Measurements from ENCODE around the gene AMBRA1. TPM values are rescaled to one million over a fixed set of nuclear protein-coding genes. Genes with fewer than 3 reads are reported as not detected.

AMBRA1 gene
- polyA plus RNA-seq, 2 of the 4 experiments (the other 2 are of a cell fraction), result 11.5 to 13.4 TPM

GRCh38 chr11:46537537-46538295 lies 56.1 kb downstream of the AMBRA1 start (continued):
- no peak for TF ChIP-seq USF2 (IDR thresholded peaks at IDR 0.05)
- TF ChIP-seq NR3C1 (IDR thresholded peaks at IDR 0.05), result no peak
- no peak for TF ChIP-seq CBX2 (IDR thresholded peaks at IDR 0.05; ENCODE audit: borderline replicate concordance, low read depth)
- no peak for TF ChIP-seq KDM5A (IDR thresholded peaks at IDR 0.05)
- peak; percentile 72 for TF ChIP-seq SMC3 (IDR thresholded peaks at IDR 0.05)
- TF ChIP-seq RAD21 (conservative IDR thresholded peaks at IDR 0.05 in 1 of 2, IDR thresholded peaks at IDR 0.05 in 1 of 2), result peak; percentile 82 to 94

GRCh38 chr11:46537121-46537520 lies 56.7 kb downstream of the AMBRA1 start:
- Histone ChIP-seq H3K4me2 (no peak overlapping the region), H3K4me1 (0 out of 3 replicates have a peak, but pooled peaks cover 4% of the 10 kb centered on the region), H3K4me3 (no peak overlapping the region), H3K9me3 (no peaks in the 10 kb centered on the region), H3K27ac (no peak overlapping the region)
- ChIA-PET CTCF (interaction anchor here (1.0 to 8.2 kb wide), 9 partner anchors 11 to 153 kb away, joined by 3 to 67 read pairs (median 10); no protein-coding TSS in a partner anchor), POLR2A (no interaction called here)
- TF ChIP-seq HMGXB4 (CRISPR knock-in tag; IDR thresholded peaks at IDR 0.05; ENCODE audit: borderline replicate concordance), result no peak
- TF ChIP-seq CTCF (IDR thresholded peaks at IDR 0.05), result 0 out of 3 replicates have a peak, but pooled peaks have one; percentile 7
- DNase-seq (ENCODE audit: low read depth in 1 of 2, low spot score in 1 of 2) (peak in 1 of 2 experiments; percentile 29), FAIRE-seq (no peak), ATAC-seq (peak in 1 of 2 experiments; percentile 36; a peak in 3 of 6 replicates)
- WGBS (ENCODE audit: missing lambda C conversion rate), result 72% methylated on average over 2 of the region's 2 CpGs

GRCh38 chr11:46535688-46536087 lies 58.1 kb downstream of the AMBRA1 start:
- FAIRE-seq (no peak), DNase-seq (ENCODE audit: low read depth in 1 of 2, low spot score in 1 of 2) (no peak), ATAC-seq (no peak)
- CTCF ChIA-PET, result interaction anchor here (0.8 to 8.2 kb wide), 10 partner anchors 13 to 152 kb away, joined by 3 to 67 read pairs (median 4); partner anchors contain the start of genes ATG13 and CHRM4
- POLR2A ChIA-PET, result no interaction called here
- no peak overlapping the region for H3K4me2 ChIP-seq
- TF ChIP-seq RARB (CRISPR knock-in tag; IDR thresholded peaks at IDR 0.05) (no peak), SREBF2 (IDR thresholded peaks at IDR 0.05) (no peak), SMC3 (IDR thresholded peaks at IDR 0.05) (no peak), MAZ (IDR thresholded peaks at IDR 0.05; ENCODE audit: borderline replicate concordance, low read depth, low read length) (no peak), HDAC2 (IDR thresholded peaks at IDR 0.05) (no peak), BCL3 (IDR thresholded peaks at IDR 0.05) (no peak), CTCF (IDR thresholded peaks at IDR 0.05) (no peak), ZC3H11A (IDR thresholded peaks at IDR 0.05) (no peak)
- no peak overlapping the region for H3K4me3 ChIP-seq
- H3K4me1 ChIP-seq, result 0 out of 3 replicates have a peak, but pooled peaks cover 4% of the 10 kb centered on the region
- H3K9me3 ChIP-seq, result no peaks in the 10 kb centered on the region
- WGBS (ENCODE audit: missing lambda C conversion rate), result 94% methylated on average over 4 of the region's 4 CpGs
- no peak overlapping the region for H3K27ac ChIP-seq

Measured in A549 (cell line).